Small intestine (tissue), 7 donors: Measurements from ENCODE around the gene OFD1. TPM values are rescaled to one million over a fixed set of nuclear protein-coding genes. Genes with fewer than 3 reads are reported as not detected.

Experiments
- DNase-seq, 2 donors: peaks; one replicate each; pipeline versions ENCODE4 v3.0.0 to v3.0.0-alpha.2; 2013
- FAIRE-seq: peaks from 2 replicates; lab custom pipeline; 2012; peaks lifted over from hg19 to GRCh38; lab: Jason Lieb, UNC
- H3K27ac ChIP-seq, 3 donors: one replicate each; pipeline ENCODE4 v1.5.1; 2013; ENCODE audit warnings: low read length in 2 of 3, mild to moderate bottlenecking in 2 of 3, control low read depth in 1 of 3, inconsistent platforms in 1 of 3, low read depth in 1 of 3, moderate library complexity in 1 of 3
- H3K27me3 ChIP-seq, 3 donors: one replicate each; pipeline ENCODE4 v1.6.1; 2013; ENCODE audit warnings: low read length in 3 of 3, inconsistent platforms in 1 of 3; ENCODE audit not compliant: control insufficient read depth in 3 of 3, insufficient read depth in 3 of 3
- H3K36me3 ChIP-seq, 3 donors: one replicate each; pipeline ENCODE4 v1.6.1; 2013; ENCODE audit warnings: low read length in 3 of 3, inconsistent platforms in 1 of 3, low read depth in 1 of 3, mild to moderate bottlenecking in 1 of 3, moderate library complexity in 1 of 3; ENCODE audit not compliant: control insufficient read depth in 3 of 3, insufficient read depth in 2 of 3
- H3K4me1 ChIP-seq, 3 donors: one replicate each; pipeline ENCODE4 v1.6.1; 2013; ENCODE audit warnings: low read length in 2 of 3, inconsistent platforms in 1 of 3, low read depth in 1 of 3, mild to moderate bottlenecking in 1 of 3, moderate library complexity in 1 of 3; ENCODE audit not compliant: control insufficient read depth in 3 of 3, insufficient read depth in 2 of 3
- H3K4me3 ChIP-seq, 3 donors: one replicate each; pipeline ENCODE4 v1.5.1; 2013; ENCODE audit warnings: low read length in 3 of 3, control low read depth in 1 of 3, inconsistent platforms in 1 of 3, low read depth in 1 of 3, mild to moderate bottlenecking in 1 of 3, moderate library complexity in 1 of 3
- H3K9me3 ChIP-seq, 2 donors: one replicate each; pipeline ENCODE4 v1.6.1; 2013; ENCODE audit warnings: low read depth in 1 of 2, low read length in 1 of 2; ENCODE audit not compliant: control insufficient read depth in 2 of 2, insufficient read depth in 1 of 2
- WGBS, 3 donors: extraction: QIAGEN DNeasy Blood & Tissue Kit; methylation state at CpG; one replicate each; pipeline ENCODE4 v1.1.7; 2013; 5-methylcytosine and 5-hydroxymethylcytosine counted together
- polyA plus RNA-seq, 4 donors: library from polyadenylated mRNA; stranded (reverse) in 3 of 4; unstranded in 1 of 4; fragments of 200-250 nt in 3 of 4; fragments of 120-200 nt in 1 of 4; gene quantifications; one replicate each; pipeline versions ENCODE4 v1.2.1 to v1.2.3, GENCODE V29; 2013
- donor health status: healthy with polysubstance abuse.
- donor health status: control.
- donor health status: control.
- donor health status: Bipolar disorder and iron deficiency.
- donor health status: healthy.

Gene OFD1
- polyA plus RNA-seq, 4 donors, result 18.3 to 71.3 (median 53.6) TPM

GRCh38 chrX:13776387-13776786 lies 41.8 kb downstream of the OFD1 start:
- WGBS, 3 donors, result 75 to 82% (median 75%) methylated on average over 4 of the region's 4 CpGs
- FAIRE-seq, result no peak
- peaks cover 0 to 8% (median 0%) of the 10 kb centered on the region in 3 donors for H3K36me3 ChIP-seq

GRCh38 chrX:13778916-13779315 lies 44.4 kb downstream of the OFD1 start:
- H3K27me3 ChIP-seq, result no peaks in the 10 kb centered on the region
- FAIRE-seq, result no peak
- no peak for DNase-seq
- H3K36me3 ChIP-seq, result peaks cover 0 to 10% (median 0%) of the 10 kb centered on the region in 3 donors
- H3K27ac ChIP-seq, result no peak overlapping the region
- H3K9me3 ChIP-seq, result no peaks in the 10 kb centered on the region
- H3K4me1 ChIP-seq, result no peaks in the 10 kb centered on the region
- 44 to 66% (median 45%) methylated on average over 2 of the region's 2 CpGs for WGBS, 3 donors
- no peak overlapping the region for H3K4me3 ChIP-seq

More at GRCh38 chrX:13776387-13776786, 41.8 kb downstream of the OFD1 start:
- H3K27me3 ChIP-seq, result no peaks in the 10 kb centered on the region
- H3K9me3 ChIP-seq, result no peaks in the 10 kb centered on the region
- no peak for DNase-seq
- no peaks in the 10 kb centered on the region for H3K4me1 ChIP-seq
- H3K27ac ChIP-seq, result no peak overlapping the region
- no peak overlapping the region for H3K4me3 ChIP-seq

- no peak overlapping the region for H3K27ac ChIP-seq
- no peak overlapping the region for H3K4me3 ChIP-seq
- H3K27me3 ChIP-seq, result no peaks in the 10 kb centered on the region
- H3K9me3 ChIP-seq, result no peaks in the 10 kb centered on the region
- no peaks in the 10 kb centered on the region for H3K4me1 ChIP-seq
- WGBS, 3 donors, result 62 to 78% (median 77%) methylated on average over 4 to 7 of the region's 7 CpGs
- H3K36me3 ChIP-seq, result peaks cover 0 to 7% (median 0%) of the 10 kb centered on the region in 3 donors
- DNase-seq (no peak), FAIRE-seq (no peak)
These were observed 46.4 kb downstream of the OFD1 start for GRCh38 chrX:13780868-13781427.

GRCh38 chrX:13786048-13786447 lies 51.5 kb downstream of the OFD1 start:
- DNase-seq (no peak), FAIRE-seq (no peak)
- Histone ChIP-seq H3K4me1 (no peaks in the 10 kb centered on the region), H3K36me3 (peaks cover 0 to 2% (median 0%) of the 10 kb centered on the region in 3 donors), H3K27ac (no peak overlapping the region), H3K27me3 (no peaks in the 10 kb centered on the region), H3K4me3 (no peak overlapping the region), H3K9me3 (no peaks in the 10 kb centered on the region)
- WGBS, 3 donors, result 63 to 67% (median 66%) methylated on average over 8 of the region's 8 CpGs

GRCh38 chrX:13790206-13791131 lies 55.9 kb downstream of the OFD1 start:
- 61 to 76% (median 75%) methylated on average over 6 of the region's 6 CpGs for WGBS, 3 donors
- no peak overlapping the region for H3K27ac ChIP-seq
- H3K4me3 ChIP-seq, result no peak overlapping the region
- no peaks in the 10 kb centered on the region for H3K36me3 ChIP-seq
- H3K4me1 ChIP-seq, result no peaks in the 10 kb centered on the region
- H3K27me3 ChIP-seq, result no peaks in the 10 kb centered on the region
- FAIRE-seq, result no peak
- no peaks in the 10 kb centered on the region for H3K9me3 ChIP-seq
- DNase-seq, result no peak

GRCh38 chrX:13791145-13791544 lies 56.6 kb downstream of the OFD1 start:
- Histone ChIP-seq H3K36me3 (no peaks in the 10 kb centered on the region), H3K27ac (no peak overlapping the region), H3K4me3 (no peak overlapping the region), H3K27me3 (no peaks in the 10 kb centered on the region), H3K4me1 (no peaks in the 10 kb centered on the region), H3K9me3 (no peaks in the 10 kb centered on the region)
- no peak for DNase-seq
- WGBS, 3 donors, result 87 to 89% (median 88%) methylated on average over 2 of the region's 2 CpGs
- FAIRE-seq, result no peak

- no peaks in the 10 kb centered on the region for H3K9me3 ChIP-seq
- WGBS, 3 donors, result 16 to 50% (median 25%) methylated on average over 2 of the region's 2 CpGs
These were observed 57.0 kb downstream of the OFD1 start for GRCh38 chrX:13791559-13791958.

GRCh38 chrX:13793897-13794296 lies 59.3 kb downstream of the OFD1 start:
- Histone ChIP-seq H3K27me3 (no peaks in the 10 kb centered on the region), H3K9me3 (no peaks in the 10 kb centered on the region), H3K36me3 (no peaks in the 10 kb centered on the region), H3K4me1 (no peaks in the 10 kb centered on the region), H3K4me3 (no peak overlapping the region), H3K27ac (no peak overlapping the region)
- 83 to 89% (median 86%) methylated on average over 2 of the region's 2 CpGs for WGBS, 3 donors
- FAIRE-seq (no peak), DNase-seq (no peak)

More at GRCh38 chrX:13791559-13791958, 57.0 kb downstream of the OFD1 start:
- FAIRE-seq, result no peak
- H3K36me3 ChIP-seq, result no peaks in the 10 kb centered on the region
- no peak overlapping the region for H3K4me3 ChIP-seq
- H3K4me1 ChIP-seq, result no peaks in the 10 kb centered on the region
- H3K27me3 ChIP-seq, result no peaks in the 10 kb centered on the region
- H3K27ac ChIP-seq, result no peak overlapping the region
- no peak for DNase-seq
